CD14-positive monocyte (primary cell): ENCODE data around the gene CDIP1. TPM values are rescaled to one million over a fixed set of nuclear protein-coding genes. Genes with fewer than 3 reads are reported as not detected.

ENCODE experiments used
- DNase-seq, 3 donors: peaks; one replicate each; pipeline ENCODE4 v3.0.0-alpha.2; 2011 to 2022
- H2AFZ ChIP-seq: 2 replicates; pipeline ENCODE4 v1.6.0; 2012; ENCODE audit warnings: mild to moderate bottlenecking, low read depth, low read length, inconsistent platforms; ENCODE audit not compliant: insufficient read depth, poor library complexity, severe bottlenecking
- H3K27ac ChIP-seq, 2 donors: 1 replicate in 1 of 2; 2 replicates in 1 of 2; pipeline ENCODE4 v1.5.1; 2012 to 2013; ENCODE audit warnings: low read length in 2 of 2, control low read depth in 1 of 2, inconsistent platforms in 1 of 2, low read depth in 1 of 2, mild to moderate bottlenecking in 1 of 2
- H3K27me3 ChIP-seq, 2 donors: one replicate each; pipeline versions ENCODE4 v1.6.0 to v1.6.1; 2011 to 2013; ENCODE audit warnings: low read length in 2 of 2; ENCODE audit not compliant: control insufficient read depth in 2 of 2, insufficient read depth in 2 of 2
- H3K36me3 ChIP-seq, 2 donors: replicated peaks in 1 of 2; 1 replicate in 1 of 2; 2 replicates in 1 of 2; pipeline versions ENCODE4 v1.5.1 to v1.6.1; 2012 to 2013; ENCODE audit warnings: low read length in 2 of 2, control low read depth in 1 of 2, inconsistent platforms in 1 of 2, mild to moderate bottlenecking in 1 of 2; ENCODE audit not compliant: insufficient read depth in 2 of 2, control insufficient read depth in 1 of 2
- H3K4me1 ChIP-seq, 2 donors: 1 replicate in 1 of 2; 2 replicates in 1 of 2; pipeline versions ENCODE4 v1.5.1 to v1.6.1; 2012 to 2013; ENCODE audit warnings: low read length in 2 of 2, control low read depth in 1 of 2, inconsistent platforms in 1 of 2, mild to moderate bottlenecking in 1 of 2, moderate library complexity in 1 of 2; ENCODE audit not compliant: insufficient read depth in 2 of 2, control insufficient read depth in 1 of 2
- H3K4me2 ChIP-seq: replicated peaks from 2 replicates; pipeline ENCODE3; 2012; ENCODE audit warnings: low read length, moderate library complexity, mild to moderate bottlenecking; ENCODE audit not compliant: poor library complexity, severe bottlenecking; ENCODE audit errors: extremely low read depth
- H3K4me3 ChIP-seq, 3 experiments: fragments of 200-600 bp in 1 of 3; sonication (generic) in 1 of 3; replicated peaks in 1 of 3; 1 replicate in 2 of 3; 2 replicates in 1 of 3; pipeline ENCODE4 v1.5.1; 2011 to 2013; ENCODE audit warnings: low read length in 3 of 3, mild to moderate bottlenecking in 3 of 3, control low read depth in 2 of 3, low read depth in 2 of 3, inconsistent platforms in 1 of 3, moderate library complexity in 1 of 3
- H3K79me2 ChIP-seq: 2 replicates; pipeline ENCODE4 v1.6.0; 2012; ENCODE audit warnings: mild to moderate bottlenecking, control low read depth, inconsistent platforms, low read length, moderate library complexity; ENCODE audit not compliant: insufficient read depth
- H3K9ac ChIP-seq: 2 replicates; pipeline ENCODE4 v1.6.0; 2017; ENCODE audit warnings: low read length, mild to moderate bottlenecking; ENCODE audit not compliant: insufficient read depth, poor library complexity, severe bottlenecking
- H3K9me3 ChIP-seq, 2 donors: replicated peaks in 1 of 2; 1 replicate in 1 of 2; 2 replicates in 1 of 2; pipeline versions ENCODE4 v1.5.1 to v1.6.1; 2012 to 2013; ENCODE audit warnings: low read length in 2 of 2, control low read depth in 1 of 2; ENCODE audit not compliant: control insufficient read depth in 1 of 2, insufficient read depth in 1 of 2
- H4K20me1 ChIP-seq: 2 replicates; pipeline ENCODE4 v1.6.0; 2012; ENCODE audit warnings: mild to moderate bottlenecking, low read length, control low read depth, moderate library complexity; ENCODE audit not compliant: insufficient read depth
- H3K27ac Mint-ChIP-seq, 7 donors: one replicate each; pipeline ENCODE4 v1.8.0; 2020; ENCODE audit warnings: mild to moderate bottlenecking in 7 of 7, mixed read lengths in 7 of 7, moderate library complexity in 6 of 7, inconsistent platforms in 2 of 7
- H3K27me3 Mint-ChIP-seq, 3 donors: one replicate each; pipeline ENCODE4 v1.8.0; 2021 to 2022; ENCODE audit warnings: low read depth in 3 of 3, mild to moderate bottlenecking in 3 of 3, mixed read lengths in 3 of 3, moderate library complexity in 3 of 3, inconsistent platforms in 1 of 3
- H3K36me3 Mint-ChIP-seq, 2 donors: one replicate each; pipeline ENCODE4 v1.8.0; 2020; ENCODE audit warnings: mixed read lengths in 2 of 2, inconsistent platforms in 1 of 2, mild to moderate bottlenecking in 1 of 2
- H3K4me1 Mint-ChIP-seq: one replicate; pipeline ENCODE4 v1.8.0; 2020; ENCODE audit warnings: mild to moderate bottlenecking, mixed read lengths
- H3K4me3 Mint-ChIP-seq, 2 donors: one replicate each; pipeline ENCODE4 v1.8.0; 2020; ENCODE audit warnings: mild to moderate bottlenecking in 2 of 2, mixed read lengths in 2 of 2, moderate library complexity in 1 of 2
- H3K9me3 Mint-ChIP-seq, 7 donors: one replicate each; pipeline ENCODE4 v1.8.0; 2020 to 2022; ENCODE audit warnings: mixed read lengths in 7 of 7, mild to moderate bottlenecking in 6 of 7, moderate library complexity in 6 of 7, inconsistent platforms in 2 of 7
- WGBS: methylation state at CpG from one replicate; pipeline ENCODE4 v1.1.5; 2013; ENCODE audit warnings: missing lambda C conversion rate; ENCODE audit not compliant: insufficient coverage; 5-methylcytosine and 5-hydroxymethylcytosine counted together
- intact Hi-C, 2 donors: fragments of 100-400 bp; cut with micrococcal nuclease; formaldehyde crosslinking; loops; one replicate each; pipeline versions ENCODE4 v1.15.0 to v1.15.1; 2023
- polyA plus RNA-seq, 3 donors: library from polyadenylated mRNA; depleted of rRNA in 1 of 3; unstranded in 2 of 3; stranded (reverse) in 1 of 3; fragments of 300-500 nt in 2 of 3; fragments of >200 nt in 1 of 3; fragmentation: Illumina TruSeq in 2 of 3; gene quantifications; 1 replicate in 2 of 3; 2 replicates in 1 of 3; pipeline ENCODE4 v1.2.3, GENCODE V29; 2012 to 2021
- TF ChIP-seq, protein P1 (sequence below): fragments of 200-600 bp; IDR thresholded peaks from one replicate; pipeline ENCODE4 v1.8.0; 2022; ENCODE audit warnings: antibody characterized with exemption, mild to moderate bottlenecking

Gene CDIP1
- polyA plus RNA-seq, 3 donors: 8.6 to 11.2 (median 10.8) TPM

DNA sequence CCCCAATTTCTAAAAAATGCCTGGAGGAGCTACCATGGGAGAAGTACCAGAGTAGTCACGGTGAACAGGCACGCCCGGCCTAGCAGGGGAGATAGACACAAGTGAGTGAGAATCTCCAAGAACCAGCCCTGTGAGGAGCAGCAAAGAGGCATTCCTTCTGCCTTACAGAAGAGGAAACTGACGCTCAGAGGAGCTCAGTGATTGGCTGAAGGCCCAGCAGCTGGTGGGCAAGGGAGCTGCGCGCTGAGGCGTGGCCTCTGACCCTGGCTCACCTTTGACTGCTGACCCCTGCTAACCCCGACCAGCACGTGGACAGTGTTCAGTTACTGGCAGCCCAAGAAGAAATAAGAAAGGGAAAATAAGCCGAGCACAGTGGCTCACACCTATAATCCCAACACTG, 19.4 kb upstream of the CDIP1 start:
- no peak overlapping the region for H3K4me2 ChIP-seq
- no peak overlapping the region for H3K9ac ChIP-seq
- TF ChIP-seq, protein P1, sequence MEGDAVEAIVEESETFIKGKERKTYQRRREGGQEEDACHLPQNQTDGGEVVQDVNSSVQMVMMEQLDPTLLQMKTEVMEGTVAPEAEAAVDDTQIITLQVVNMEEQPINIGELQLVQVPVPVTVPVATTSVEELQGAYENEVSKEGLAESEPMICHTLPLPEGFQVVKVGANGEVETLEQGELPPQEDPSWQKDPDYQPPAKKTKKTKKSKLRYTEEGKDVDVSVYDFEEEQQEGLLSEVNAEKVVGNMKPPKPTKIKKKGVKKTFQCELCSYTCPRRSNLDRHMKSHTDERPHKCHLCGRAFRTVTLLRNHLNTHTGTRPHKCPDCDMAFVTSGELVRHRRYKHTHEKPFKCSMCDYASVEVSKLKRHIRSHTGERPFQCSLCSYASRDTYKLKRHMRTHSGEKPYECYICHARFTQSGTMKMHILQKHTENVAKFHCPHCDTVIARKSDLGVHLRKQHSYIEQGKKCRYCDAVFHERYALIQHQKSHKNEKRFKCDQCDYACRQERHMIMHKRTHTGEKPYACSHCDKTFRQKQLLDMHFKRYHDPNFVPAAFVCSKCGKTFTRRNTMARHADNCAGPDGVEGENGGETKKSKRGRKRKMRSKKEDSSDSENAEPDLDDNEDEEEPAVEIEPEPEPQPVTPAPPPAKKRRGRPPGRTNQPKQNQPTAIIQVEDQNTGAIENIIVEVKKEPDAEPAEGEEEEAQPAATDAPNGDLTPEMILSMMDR: no peak
- no peaks in the 10 kb centered on the region for H4K20me1 ChIP-seq
- no peaks in the 10 kb centered on the region for H3K36me3 ChIP-seq
- Mint-ChIP-seq H3K4me3 (no peak overlapping the region), H3K9me3 (peaks cover 0 to 2% (median 0%) of the 10 kb centered on the region in 7 donors), H3K27ac (no peak overlapping the region), H3K27me3 (peaks cover 5 to 22% (median 14%) of the 10 kb centered on the region in 3 donors), H3K4me1 (no peaks in the 10 kb centered on the region), H3K36me3 (no peaks in the 10 kb centered on the region)
- H3K27me3 ChIP-seq: no peaks in the 10 kb centered on the region
- H3K79me2 ChIP-seq: no peaks in the 10 kb centered on the region
- no peak overlapping the region for H3K4me3 ChIP-seq
- no peak for DNase-seq
- intact Hi-C loops: no loop called here
- H3K4me1 ChIP-seq: no peaks in the 10 kb centered on the region
- 95% methylated on average over 9 of the region's 10 CpGs for WGBS
- H2AFZ ChIP-seq: no peak overlapping the region
- no peak overlapping the region for H3K27ac ChIP-seq
- H3K9me3 ChIP-seq: no peaks in the 10 kb centered on the region

DNA sequence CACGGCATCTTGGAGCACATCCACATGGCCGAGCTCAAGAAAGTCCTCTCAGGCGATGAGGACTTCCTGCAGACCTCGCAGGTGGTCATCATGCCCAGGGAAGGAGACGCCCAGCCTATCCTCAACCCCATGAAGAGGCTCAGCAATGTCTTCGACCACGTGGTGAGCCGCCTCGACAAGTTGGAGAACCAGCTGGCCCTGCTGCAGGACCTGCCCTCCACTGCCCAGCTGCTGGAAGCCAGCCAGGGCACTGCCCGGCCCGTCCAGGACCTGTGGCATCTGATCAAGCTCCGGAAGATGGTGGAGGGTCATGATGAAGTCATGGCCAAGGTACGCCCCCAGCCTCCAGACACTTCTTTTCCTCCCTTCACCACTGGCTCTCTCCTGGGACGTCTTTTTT, 18.0 kb upstream of the CDIP1 start:
- Histone ChIP-seq H3K27ac (no peak overlapping the region), H3K4me3 (no peak overlapping the region), H3K27me3 (no peaks in the 10 kb centered on the region), H3K9ac (no peak overlapping the region), H2AFZ (no peak overlapping the region), H3K36me3 (no peaks in the 10 kb centered on the region), H3K79me2 (no peaks in the 10 kb centered on the region), H3K9me3 (no peaks in the 10 kb centered on the region), H3K4me2 (no peak overlapping the region), H4K20me1 (no peaks in the 10 kb centered on the region), H3K4me1 (no peaks in the 10 kb centered on the region)
- 96% methylated on average over 12 of the region's 14 CpGs for WGBS
- H3K4me3 Mint-ChIP-seq: no peak overlapping the region
- H3K27ac Mint-ChIP-seq: peak overlapping the region in 2 of 7 donors; percentile 20 to 61
- no peaks in the 10 kb centered on the region for H3K4me1 Mint-ChIP-seq
- TF ChIP-seq, protein P1: no peak
- DNase-seq: no peak
- H3K36me3 Mint-ChIP-seq: no peaks in the 10 kb centered on the region
- peaks cover 6 to 22% (median 14%) of the 10 kb centered on the region in 3 donors for H3K27me3 Mint-ChIP-seq
- H3K9me3 Mint-ChIP-seq: peaks cover 0 to 2% (median 0%) of the 10 kb centered on the region in 7 donors
- intact Hi-C loops: no loop called here
